GM18520 (cell line): ENCODE measurements around the gene POT1.
A peak's percentile ranks its signal among the peaks of the same experiment; 100 is the strongest.

ENCODE experiments used
- ATAC-seq: cut with Tn5 transposase; IDR thresholded peaks from one replicate; pipeline ENCODE4 v1.9.1; 2021; ENCODE audit not compliant: unreplicated experiment

The POT1 gene

DNA sequence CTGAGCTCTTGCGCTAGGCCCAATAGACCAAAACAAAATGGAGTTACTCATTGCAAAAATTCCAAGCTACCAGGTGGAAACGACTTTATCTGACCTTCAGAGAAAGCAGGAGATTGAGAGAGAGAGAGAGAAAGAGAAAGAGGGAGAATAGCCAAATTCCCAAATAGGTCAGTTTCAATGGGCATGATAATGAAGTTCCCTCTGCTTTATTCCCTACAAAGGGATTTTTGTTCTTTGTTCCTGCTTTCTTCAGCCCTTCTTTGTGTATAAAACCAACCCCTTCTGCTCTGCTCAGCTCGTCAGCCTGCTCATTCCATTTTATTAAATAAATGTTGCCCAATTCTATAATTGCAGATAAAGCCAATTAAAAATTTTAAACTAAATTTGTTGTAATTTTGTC is 119.0 kb downstream of the POT1 start:
- no peak for ATAC-seq

DNA sequence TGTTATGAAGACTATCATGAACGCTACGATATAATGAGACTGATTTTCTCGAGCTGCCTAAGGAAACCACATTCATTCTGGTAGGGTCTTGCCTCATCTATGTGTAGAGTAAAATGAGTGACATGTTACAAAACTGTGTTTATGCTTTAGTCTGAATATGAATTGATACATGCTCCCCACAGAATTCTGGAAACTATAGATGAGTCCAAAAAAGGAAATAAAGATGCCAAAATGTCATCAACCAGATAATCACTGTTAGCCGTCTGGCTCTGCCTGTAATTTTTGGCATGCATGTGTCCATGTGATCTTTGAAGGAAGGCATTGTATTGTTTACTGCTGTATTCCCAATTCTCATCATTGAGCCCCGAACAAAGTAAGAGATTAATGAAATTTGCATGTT is 121.4 kb downstream of the POT1 start:
- ATAC-seq: no peak

DNA sequence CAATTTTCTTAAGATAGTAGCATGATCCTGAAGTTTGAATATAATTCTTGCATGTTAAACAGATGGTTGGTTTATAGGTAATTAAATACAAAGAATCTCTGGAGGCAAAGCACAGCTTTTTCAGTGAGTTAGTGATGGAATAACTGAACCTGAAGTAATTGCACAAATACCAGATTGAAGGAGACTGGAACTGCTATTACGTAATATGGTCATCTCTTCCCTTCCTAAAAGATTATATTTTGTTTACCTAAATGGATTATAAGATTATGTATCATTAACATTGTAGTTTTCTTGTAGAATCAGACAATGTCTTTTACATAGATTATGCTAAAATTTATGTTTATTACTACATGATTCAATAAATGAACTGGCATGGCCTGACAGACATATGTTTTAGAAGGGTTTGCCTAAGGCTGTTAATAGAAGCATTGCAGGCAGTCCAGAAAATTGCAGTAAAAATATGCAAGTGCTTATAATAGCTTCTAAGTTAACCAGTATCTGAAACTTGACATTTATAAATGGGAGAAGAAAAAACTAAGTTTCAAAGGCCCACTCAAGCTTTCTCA is 128.2 kb downstream of the POT1 start:
- ATAC-seq: no peak

DNA sequence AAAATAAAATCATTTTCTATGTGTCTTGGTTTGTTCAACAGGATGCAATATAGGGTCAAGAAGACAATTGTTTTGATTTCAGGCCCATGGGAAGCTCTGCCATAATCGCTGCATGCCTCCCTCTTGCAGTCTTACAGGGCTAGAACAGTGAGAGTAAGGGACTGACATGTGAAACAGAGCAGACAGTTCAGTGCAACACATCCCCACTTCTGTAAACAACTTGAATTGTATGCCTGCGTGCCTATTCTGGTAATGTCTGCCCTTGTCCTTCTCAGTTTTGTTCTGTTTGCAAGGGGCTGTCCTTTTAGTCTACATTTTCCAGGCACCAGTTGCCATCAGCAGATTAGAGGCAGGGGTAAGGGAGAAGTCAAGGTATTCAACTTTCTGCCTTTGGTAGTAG is 129.2 kb downstream of the POT1 start:
- no peak for ATAC-seq

DNA sequence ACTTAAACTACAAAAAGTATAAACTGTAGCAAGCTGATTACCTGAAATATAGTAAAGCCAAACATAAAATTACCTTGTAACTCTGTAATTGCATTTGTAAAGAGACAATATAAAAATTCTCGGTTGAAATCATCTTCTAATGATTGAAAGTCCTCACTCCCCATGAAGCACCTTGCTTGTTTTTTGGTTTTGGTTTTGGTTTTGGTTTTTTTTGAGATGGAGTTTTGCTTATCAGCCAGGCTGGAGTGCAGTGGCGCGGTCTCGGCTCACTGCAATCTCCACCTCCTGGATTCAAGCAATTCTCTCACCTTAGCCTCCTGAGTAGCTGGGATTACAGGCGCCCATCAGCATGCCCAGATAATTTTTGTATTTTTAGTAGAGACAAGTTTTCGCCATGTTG is 130.2 kb downstream of the POT1 start:
- no peak for ATAC-seq

DNA sequence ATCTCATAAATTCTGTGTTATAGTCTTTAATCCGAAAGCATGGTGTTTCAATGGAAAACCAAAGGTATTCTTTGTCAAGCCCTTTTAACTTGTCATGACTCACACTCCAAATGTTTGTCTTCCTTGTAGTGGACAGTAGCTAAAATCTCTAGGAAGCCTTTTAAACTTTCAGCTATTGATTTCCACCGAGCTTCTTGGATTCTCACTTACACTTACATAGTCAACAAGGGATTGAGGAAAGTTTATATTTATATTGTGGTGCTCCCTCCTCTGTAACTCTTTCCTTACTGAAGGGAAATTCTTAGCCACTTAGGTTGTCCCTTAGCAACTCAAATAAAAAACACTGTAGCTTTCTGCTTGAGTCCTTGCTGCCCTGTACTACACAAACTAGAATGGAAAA is 132.9 kb downstream of the POT1 start:
- no peak for ATAC-seq

DNA sequence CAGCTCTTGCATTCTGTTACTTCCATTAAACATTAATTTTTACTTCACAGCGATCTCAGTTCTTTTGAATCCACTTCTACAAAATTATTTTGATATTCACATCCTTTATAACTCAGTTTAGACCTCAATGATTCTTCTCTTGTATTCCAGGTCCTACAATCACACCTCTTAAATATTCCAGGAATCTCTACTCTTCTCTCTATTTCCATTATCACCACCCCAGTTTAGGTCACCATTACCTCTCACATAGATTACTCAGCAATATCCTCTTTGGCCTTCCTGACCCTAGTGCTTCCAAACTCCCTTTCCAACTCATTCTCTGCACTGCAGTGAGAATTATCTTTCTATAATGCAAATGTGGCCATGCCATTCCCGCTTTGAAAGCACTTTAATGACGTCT is 136.9 kb downstream of the POT1 start:
- ATAC-seq: no peak

DNA sequence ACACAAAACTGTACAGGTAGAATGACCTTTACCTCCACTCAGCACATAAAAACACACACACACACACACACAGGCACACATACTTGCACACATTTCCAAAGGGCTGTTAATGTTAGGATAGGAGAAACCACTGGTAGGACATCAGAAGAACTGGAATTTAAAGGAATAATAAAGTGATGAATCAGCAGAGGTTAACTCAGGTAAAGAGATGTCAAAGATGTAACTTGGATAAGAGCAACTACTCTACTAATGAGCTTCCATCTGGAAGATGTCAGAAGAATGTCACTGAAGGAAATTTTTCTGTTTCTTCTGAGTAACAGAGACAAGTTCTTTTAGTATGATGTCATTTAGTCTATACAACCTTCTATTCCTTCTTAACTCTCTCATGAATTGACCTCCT is 137.6 kb downstream of the POT1 start:
- ATAC-seq: no peak

DNA sequence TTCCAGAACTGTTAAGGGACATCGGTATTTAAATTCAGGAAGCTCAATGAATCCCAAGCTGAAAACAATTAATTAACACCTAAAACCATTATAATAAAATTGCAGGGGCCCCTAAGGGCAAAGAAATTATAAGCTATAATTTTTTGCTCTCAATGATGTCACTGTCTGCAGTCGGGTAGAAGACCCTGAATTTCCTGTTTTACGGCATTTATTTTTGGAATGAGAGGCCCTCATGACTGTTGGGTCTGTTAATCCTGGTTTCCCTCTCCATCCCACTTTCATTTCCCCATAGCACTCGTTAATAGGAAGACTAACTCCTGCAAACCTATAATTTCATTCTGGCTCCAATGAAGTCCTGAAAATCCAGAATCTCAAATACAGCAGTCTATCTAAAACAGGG is 138.2 kb downstream of the POT1 start:
- ATAC-seq: no peak

DNA sequence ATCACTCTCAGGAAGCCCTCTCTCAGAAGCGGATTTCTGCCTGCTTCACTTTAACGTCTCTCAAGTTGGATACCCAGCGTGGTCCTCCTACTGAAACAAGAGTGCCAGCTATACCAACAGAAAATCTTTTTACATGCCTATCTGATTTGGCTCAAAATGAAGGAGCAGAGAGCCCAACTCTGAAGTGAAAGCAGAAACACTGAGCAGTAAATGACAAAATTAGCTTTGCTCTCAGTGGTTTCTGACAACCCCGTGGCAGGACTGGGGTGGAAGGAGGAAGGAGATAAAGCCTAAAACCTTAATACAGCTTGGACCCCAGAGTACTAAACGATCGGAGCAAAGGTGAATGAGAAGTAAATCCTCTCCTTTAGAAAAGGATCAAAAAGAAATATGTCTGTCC is 139.0 kb downstream of the POT1 start:
- no peak for ATAC-seq

DNA sequence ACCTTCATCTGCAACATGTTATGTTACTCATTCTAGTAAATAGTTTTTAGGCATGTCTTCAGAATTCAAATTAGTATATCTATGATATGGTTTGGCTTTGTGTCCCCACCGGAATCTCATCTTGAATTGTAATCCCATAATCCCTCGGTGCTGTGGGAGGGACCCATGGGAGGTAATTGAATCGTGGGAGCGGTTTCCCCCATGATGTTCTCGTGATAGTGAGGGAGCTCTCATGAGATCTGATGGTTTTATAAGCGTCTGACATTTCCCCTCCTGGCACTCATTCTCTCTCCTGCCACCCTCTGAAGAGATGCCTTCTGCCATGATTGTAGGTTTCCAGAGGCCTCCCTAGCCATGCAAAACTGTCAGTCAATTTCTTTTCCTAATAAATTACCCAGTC is 143.6 kb downstream of the POT1 start:
- ATAC-seq: no peak

DNA sequence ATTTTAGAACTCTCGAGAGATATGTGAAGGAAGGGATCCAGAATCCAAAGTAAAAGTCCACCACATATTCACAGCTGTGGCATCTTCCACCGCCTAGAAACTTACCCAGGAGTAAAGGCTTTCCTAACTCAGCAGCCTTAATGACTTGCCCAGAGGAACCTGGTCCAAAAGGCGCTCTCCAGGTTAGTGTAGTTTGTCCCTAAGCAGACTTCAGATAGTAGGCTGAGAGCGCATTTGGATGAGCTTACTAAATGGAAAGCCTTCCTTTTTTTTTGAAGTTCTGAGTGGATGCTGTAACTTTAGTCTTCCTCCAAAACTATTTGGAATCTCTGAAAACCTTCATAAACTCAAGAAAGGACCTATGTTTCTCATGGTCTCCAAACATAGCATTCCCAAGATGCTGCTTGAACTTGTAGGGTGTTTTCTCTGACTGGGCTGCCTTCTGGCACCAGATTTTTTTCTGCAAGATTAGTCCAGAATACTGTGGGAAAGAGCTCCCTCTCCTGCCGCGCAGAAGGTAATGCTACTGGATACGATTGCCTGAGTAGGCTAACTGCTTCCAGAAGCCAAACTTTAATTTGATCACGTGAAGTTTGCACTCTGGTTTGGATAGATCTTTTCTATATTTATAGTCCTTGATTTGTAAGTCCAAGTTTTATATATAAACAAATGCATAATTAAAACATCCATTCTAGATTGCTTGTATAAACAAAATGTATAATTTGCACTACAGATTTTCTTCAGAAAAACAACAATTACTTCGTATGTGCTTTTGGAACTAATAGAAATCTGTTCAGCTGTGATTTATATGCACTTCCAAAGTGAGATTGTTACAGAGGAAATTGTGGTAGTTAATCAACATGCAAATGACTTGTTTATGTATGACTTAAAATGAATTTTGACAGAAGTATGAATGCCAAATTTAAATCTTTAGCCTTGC is 144.5 kb downstream of the POT1 start:
- peak; percentile 66 for ATAC-seq

DNA sequence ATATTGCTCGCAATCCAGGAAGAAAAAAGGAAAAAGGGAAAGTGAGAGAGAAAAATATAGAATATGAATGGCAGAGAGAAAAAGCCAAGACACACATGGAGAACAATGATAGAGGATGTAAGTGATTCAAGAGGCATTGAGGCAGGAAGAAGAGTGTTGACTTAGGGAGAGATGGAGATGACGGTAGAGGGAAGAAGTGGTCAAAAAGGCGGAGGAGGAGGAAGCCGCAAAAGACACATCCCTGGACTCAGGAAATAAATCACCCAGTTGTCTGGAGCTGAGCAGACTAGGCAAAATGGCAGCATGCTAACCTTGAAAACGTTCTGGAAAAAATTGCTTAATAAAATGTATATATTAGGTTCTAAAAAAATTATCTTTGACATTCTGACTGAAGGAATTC is 146.4 kb downstream of the POT1 start:
- no peak for ATAC-seq

DNA sequence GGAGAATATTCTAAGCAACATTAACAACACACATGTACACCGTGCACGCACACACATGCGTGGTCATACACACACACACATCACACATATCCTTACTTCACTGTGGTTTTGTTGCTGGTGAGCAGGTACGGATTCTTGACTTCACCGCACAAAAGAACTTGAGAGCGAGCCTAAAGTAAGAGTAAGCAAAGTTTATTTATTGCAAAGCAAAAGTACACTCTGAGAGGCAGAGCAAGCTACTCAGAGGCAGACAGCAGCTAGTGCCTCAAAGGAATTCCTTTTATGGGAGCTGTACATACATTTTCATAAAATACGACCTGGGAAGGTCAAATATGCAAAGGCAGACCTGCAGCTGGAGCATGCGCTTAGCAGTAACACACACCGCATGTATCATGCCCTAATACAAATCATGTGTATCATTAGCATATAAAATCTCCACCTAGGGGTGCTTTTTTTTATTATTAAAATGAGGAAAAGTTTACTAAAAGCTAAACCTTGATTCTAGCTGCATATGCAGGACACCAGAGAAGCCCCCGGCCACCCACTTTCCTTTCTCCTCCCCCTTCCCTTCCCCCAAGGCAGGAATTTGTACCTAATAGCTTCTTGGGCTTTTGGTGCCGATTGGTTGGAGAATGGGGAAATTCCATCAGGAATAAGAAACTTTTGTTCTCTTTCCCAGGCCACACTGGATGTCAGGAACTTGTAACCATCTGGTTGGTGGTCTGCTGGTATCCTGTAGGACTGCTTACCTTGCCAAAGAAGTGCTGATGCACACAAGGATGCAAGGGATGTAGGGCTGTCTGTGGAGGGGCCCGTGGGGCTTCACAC is 147.5 kb downstream of the POT1 start:
- ATAC-seq: no peak

DNA sequence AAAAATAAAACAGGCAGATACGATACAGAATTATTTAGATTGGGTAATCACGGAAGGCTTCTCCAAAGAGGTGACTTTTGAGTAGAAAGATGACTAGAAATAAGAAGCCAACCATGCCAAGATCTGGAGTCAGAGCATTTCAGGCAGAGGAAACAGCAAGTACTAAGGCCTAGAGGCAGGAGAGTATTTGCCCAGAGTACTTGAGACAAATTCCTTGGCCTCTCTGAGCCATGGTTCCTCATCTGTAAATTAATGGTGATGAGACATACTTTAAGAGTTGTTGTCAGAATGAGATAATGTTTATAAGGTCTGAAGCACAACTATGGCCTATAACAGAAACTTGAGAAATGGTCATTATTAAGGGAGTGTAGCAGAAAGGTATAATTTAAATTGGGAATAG is 148.2 kb downstream of the POT1 start:
- no peak for ATAC-seq

DNA sequence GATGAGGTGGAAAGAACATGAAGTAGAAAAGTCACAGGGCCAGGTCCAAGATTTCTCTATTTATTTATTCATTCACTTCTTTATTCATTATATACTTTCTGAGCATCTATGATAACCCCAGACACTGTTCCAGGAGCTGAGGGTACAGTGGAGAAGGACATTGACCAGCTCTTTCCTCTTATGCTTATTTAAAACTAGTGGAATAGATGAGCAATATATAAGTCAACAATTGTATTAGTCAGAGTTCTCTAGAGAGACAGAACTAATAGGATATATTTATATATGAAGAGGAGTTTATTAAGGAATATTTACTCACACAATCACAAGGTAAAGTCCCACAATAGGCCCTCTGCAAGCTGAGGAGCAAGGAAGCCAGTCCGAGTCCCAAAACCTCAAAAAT is 149.0 kb downstream of the POT1 start:
- ATAC-seq: no peak

DNA sequence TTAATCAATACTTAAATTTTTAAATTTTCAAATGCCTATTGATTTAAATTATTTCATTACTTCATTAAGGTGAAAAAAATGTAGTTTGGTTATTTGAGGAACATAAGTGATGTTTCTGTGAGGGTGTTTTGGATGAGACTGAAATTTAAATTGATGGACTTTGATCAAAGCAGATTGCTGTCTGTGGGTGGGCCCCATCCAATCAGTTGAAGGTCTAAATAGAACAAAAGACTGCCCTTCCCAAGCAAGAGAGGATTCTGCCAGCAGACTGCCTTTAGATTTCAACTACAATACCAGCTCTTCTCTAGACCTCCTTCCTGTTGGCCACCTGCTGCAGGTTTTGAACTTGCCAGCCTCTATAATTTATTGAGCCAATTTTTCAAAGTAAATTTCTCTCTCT is 149.6 kb downstream of the POT1 start:
- ATAC-seq: no peak

DNA sequence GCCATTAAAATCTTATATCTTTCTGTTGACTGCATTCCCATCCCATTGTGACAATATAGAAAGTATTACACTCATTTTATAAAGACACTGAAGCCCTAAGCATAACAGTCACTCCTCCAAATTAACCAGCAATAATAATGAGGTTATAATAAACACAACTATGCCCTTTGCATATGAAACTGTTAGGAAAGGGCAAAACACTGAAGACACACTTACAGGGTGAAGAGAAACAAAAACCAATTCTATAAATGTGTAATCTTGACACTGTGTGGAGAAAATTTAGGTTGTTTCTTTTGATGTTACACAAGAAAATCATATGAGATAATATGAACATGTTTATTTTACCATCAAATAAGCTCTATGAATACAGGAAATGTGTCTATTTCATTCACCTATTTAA is 150.0 kb downstream of the POT1 start:
- ATAC-seq: peak; percentile 37

DNA sequence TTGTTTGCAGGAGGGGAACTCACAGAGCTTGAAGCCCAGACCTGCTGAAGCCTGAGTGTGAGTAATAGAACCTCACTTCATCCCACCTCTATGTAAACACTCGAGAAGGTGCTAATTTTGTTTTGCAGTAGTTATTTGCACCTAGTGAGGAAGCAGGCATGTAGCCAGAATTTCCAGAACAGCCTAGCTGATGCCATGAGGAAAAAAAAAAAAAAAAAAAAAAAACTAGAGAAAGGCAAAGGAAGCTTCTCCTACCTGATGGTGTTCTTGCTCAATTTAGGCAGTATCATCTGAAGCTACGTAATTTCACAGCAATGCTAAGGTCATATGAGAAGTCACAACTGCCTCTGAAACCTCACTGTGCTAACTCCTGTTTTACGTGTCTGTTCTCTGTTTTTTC is 150.4 kb downstream of the POT1 start:
- ATAC-seq: peak; percentile 49

DNA sequence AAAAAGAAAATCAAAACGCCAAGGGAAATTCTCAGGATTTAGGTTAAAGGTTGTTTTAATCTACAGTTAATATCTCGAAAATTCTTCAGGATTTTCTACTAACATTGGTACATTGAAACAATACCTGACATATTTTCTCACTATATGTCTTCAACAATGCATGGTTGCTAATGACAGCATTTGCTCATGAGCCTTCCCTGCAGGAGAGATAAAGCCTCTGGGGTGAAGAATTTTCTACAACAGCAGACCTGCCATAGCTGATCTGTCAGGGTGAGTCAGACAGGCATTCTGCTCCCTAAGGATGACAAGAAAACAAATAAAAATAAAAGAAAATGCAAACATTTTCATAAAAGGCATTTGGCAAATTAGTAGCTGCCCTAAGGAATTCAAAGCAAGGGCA is 152.4 kb downstream of the POT1 start:
- no peak for ATAC-seq

DNA sequence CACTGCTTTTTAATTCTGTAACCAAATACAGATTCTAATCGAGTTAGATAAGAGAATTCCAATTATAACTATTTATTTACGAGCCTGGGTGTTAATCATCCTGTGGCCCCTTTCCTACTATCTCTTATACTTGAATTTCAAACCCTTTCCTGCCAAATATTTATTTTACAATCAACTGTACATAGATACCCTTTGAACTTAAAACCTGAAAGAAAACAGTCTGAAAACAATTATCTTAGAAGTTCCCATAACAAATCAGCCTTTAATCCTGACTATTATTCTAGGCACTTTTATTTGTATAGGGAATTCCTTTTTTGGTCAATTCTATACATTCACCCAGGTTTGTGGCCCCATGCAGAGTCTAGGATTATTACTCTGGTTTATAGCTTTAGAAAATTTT is 153.5 kb downstream of the POT1 start:
- ATAC-seq: no peak

DNA sequence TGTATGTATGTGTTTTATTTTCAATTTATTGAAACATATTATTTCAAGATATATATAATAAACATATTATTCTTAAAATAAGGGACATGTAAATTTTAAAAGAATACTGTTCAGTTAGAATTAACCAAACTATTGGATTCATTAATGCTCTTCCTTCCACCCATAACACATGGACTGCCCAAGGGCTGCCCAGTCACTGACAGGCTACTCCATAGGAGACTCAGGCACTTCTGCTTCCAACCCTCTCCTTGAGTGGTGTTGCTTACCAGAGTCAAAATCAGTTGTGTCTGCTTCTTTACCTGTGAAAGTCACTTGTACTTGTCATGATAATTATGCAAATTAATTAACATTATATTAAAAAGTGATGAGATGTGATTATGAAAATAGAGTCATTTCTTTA is 154.2 kb downstream of the POT1 start:
- no peak for ATAC-seq
